VCaP (cell line): ENCODE results near the gene NKAPL.
A peak's percentile ranks its signal among the peaks of the same experiment; 100 is the strongest.

Experiments
- H3K27ac ChIP-seq: fragments of 450-650 bp; 2 replicates; pipeline ENCODE4 v1.5.1; 2017
- CTCF ChIP-seq: fragments of 450-650 bp; conservative IDR thresholded peaks from 2 replicates; pipeline ENCODE4 v1.5.1; 2017; ENCODE audit warnings: mild to moderate bottlenecking, moderate library complexity

The NKAPL gene

GRCh38 chr6:28250747-28251146 is 8.3 kb upstream of the NKAPL start:
- no peak for TF ChIP-seq CTCF
- no peak overlapping the region for H3K27ac ChIP-seq

GRCh38 chr6:28251661-28252008 is 7.5 kb upstream of the NKAPL start:
- peak overlapping the region; percentile 72 for H3K27ac ChIP-seq
- TF ChIP-seq CTCF: no peak

GRCh38 chr6:28252009-28252975 is 6.8 kb upstream of the NKAPL start, which contains the start of gene ZKSCAN4:
TSS of gene ZKSCAN4 (minus strand) at chr6:28252269. CDS start at chr6:28251980, 289 bp downstream.
- peak within 1 kb of the TSS; percentile 72 for H3K27ac ChIP-seq
- TF ChIP-seq CTCF: no peak

GRCh38 chr6:28254121-28254519 is 5.0 kb upstream of the NKAPL start:
- H3K27ac ChIP-seq: no peak overlapping the region

GRCh38 chr6:28257042-28257441 is 2.1 kb upstream of the NKAPL start:
- no peak for TF ChIP-seq CTCF
- H3K27ac ChIP-seq: no peak overlapping the region

More at GRCh38 chr6:28254121-28254519, 5.0 kb upstream of the NKAPL start:
- no peak for TF ChIP-seq CTCF

GRCh38 chr6:28263922-28264321 is 4.8 kb downstream of the NKAPL start:
- no peak overlapping the region for H3K27ac ChIP-seq
- no peak for TF ChIP-seq CTCF

- TF ChIP-seq CTCF: no peak
- H3K27ac ChIP-seq: no peak overlapping the region
Observed at GRCh38 chr6:28264834-28265401, 5.8 kb downstream of the NKAPL start.
